GM18520 (cell line): Measurements from ENCODE around the gene CCL11.

Source experiments
- ATAC-seq: cut with Tn5 transposase; IDR thresholded peaks from one replicate; pipeline ENCODE4 v1.9.1; 2021; ENCODE audit not compliant: unreplicated experiment

The CCL11 gene

DNA sequence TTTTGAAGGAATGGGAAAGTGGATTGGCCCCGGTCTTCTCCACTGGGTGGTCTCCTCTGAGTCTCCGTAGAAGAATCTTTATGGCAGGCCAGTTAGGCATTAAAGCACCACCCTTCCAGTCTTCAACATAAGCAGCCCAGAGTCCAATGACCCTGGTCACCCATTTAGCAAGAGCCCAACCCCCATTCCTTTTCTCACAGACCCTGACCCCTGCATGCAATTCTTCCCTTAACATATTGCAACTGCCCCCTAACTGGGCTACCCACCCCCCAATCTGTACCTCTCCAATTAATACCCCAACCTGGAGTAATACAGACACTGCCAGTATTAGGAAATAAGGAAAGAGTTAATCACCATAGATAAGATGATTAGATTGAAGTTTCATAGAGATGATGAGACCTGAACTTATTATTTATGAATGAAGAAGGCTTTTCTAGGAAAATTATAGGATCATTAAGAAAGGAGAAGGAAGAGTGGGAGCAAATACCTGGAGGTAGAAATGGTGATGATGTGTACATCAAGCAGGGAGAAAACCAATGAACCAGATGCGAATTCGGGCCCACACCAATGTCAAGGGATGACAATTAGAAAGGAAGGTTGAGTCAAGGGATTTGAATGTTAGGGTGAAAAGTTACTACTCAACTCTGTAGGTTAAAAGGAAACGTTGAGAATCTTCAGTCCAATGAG lies 28.1 kb upstream of the CCL11 start:
- ATAC-seq = no peak

DNA sequence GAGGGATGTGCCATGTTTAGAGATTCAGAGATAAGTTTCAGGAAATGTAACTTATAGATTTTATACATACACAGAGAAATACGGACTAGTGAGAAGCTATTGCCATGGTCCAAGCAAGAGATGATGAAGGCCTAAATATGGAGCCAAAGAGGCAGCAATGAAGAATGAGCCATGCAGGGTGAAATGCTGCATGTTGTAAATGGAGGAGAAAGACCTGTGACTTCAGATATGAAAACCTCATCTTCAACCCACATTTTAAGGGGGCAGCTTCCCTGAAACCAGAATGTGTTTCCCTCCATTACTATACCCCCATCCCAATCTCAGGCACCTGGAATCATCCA lies 27.6 kb upstream of the CCL11 start:
- no peak for ATAC-seq

DNA sequence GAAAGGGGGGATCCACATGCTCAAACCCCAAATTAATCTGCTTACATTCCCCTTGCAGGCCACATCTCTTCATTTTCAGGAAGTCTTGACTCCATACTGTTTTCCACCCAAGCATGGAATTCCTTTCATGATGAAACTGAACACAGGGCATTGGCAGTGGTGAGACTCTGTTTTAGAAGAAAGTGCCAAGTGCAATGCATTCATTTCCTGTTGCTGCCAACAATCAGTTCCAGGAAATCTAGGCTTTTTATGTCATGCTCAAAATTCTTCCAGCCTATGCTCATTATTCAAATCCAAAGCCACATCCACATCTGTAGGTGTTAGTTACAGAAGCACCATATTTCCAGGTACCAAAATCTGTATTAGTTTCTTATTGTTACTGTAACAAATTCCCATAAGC lies 26.4 kb upstream of the CCL11 start:
- no peak for ATAC-seq

DNA sequence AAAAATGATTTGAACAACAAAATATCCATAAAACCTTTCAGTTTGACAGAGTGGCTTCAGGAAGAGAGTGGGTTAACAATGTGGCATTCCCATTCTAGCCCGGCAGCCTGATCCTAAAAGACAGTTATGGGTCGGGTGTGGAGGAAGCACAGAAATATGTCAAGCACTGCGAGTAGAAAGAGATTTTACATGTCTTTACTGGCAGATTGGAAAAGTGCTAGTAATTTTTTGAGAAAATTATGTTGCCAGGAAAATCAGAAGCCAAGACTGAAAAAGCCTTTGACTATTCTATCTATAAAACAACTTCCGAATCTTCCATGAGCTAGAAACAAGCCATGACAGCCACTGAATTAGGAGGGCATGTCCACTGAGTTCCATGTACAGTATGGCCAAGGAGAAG lies 24.7 kb upstream of the CCL11 start:
- ATAC-seq = no peak

DNA sequence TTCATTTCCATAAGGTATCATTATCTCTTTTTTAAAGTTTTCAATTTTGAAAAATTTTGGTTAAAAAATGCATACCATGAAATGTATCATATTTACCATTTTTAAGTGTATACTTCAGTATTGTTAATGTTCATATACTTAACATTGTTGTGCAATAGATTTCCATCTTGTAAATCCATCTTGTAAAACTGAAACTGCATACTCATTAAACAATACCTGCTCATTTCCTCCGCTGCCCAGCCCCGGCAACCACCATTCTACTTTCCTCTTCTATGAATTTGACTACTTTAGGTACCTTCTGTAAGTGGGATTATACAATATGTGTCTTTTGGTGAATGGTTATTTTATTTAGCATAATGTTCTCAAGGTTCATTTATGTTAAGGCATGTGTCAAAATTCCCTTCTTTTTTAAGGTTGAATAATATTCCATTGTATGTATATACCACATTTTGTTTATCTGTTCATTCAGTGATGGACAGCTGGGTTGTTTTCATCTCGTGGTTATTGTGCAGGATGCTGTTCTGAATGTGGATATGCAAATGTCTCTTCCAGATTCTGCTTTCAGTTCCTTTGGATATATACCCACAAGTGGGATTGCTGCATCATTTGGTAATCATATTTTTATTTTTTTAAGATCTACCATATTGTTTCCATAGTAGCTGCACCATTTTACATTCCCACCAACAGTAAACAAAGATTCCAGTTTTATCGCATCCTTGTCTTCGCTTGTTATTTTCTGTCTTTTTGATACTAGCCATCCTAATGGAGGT lies 23.8 kb upstream of the CCL11 start:
- ATAC-seq = no peak

DNA sequence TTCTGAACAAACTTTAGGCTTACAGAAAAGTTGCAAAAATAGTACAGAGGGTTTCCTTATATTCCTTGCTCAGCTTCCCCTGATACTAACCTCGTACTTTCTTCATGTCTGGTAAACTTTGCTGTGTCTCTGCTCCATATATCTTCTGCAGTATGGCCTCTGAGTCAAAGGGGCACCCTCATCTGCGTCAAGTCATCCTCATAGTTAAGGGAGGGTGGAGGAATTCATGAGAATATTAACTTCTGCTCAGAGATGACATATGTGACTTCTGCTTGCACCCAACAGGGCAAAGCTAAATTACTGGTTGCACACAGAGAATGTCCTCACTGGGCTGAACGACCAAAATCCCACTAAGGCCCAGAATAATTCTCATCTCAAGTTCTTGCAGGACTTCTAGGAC lies 19.8 kb upstream of the CCL11 start:
- no peak for ATAC-seq

DNA sequence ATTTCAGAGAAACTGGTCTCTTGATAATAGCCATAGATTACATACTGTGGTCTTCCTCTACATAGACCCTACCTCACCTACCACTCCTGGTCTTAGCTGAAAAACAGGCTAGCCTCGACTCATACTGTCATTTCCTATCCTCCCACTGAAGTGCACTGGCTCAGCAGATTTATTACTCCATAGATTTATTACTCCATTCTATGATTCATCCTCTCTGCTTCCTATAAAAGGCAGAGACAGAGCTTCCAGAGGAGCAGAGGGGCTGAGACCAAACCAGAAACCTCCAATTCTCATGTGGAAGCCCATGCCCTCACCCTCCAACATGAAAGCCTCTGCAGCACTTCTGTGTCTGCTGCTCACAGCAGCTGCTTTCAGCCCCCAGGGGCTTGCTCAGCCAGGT lies 15.6 kb upstream of the CCL11 start, which contains the start of gene CCL7:
Gene CCL7, plus strand, starts transcription at position 253 of the 400 bp plus-strand sequence. Its CDS starts 70 bp downstream, at position 323.
- ATAC-seq = no peak

DNA sequence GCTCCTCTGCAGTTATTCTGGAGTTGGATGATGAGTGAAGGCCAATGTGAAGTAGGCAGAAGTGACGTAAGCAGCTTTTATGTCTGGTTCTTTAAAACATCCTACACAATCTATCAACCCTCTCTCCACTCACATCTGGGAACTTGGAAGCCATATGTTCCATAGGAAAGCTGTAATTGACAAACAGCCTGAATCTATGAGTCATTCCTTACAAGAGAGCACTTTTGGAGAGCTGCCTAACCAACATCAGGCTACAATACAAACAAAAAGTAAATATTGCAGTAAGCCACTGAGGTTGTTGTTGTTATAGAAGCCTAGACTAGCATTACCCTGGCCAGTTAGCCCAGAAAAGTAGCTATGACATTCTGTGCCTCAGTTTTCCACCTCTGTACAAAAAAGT lies 9.7 kb upstream of the CCL11 start:
- no peak for ATAC-seq

DNA sequence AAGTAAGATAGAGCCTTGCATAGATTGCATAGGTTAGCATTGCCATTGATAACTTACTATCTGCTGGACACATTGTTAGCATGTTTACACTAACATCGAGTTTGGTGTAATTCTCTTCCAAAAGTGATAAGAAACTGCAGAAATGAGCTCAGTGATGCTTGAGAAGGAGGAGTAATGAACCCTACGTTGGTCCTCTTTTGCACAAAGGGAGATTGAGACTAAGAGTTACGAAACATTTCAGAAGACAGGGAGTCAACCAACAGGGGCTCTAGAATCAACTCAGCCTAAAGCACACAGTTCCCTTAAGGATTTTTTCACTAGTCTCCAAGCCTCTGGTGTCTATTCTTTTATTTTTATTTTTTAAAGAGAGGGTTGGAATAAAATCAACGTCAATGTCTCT lies 8.7 kb upstream of the CCL11 start:
- no peak for ATAC-seq

DNA sequence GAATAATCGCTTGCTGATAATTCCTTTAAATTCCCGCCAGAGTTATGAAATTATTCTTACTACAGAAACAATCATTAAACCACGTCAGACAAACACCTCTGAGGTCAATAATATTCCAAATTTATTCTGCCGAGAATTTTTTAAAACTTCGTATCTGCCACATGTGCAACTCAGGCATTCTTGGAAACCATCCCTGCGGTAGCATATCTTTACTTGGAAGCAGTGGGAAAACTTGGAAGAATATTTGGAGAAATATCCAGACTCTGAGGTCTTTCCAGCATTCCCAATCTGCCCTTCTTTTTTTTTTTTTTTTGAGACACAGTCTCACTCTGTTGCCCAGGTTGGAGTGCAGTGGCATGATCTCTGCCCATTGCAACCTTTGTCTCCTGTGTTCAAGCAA lies 2.0 kb upstream of the CCL11 start:
- no peak for ATAC-seq

DNA sequence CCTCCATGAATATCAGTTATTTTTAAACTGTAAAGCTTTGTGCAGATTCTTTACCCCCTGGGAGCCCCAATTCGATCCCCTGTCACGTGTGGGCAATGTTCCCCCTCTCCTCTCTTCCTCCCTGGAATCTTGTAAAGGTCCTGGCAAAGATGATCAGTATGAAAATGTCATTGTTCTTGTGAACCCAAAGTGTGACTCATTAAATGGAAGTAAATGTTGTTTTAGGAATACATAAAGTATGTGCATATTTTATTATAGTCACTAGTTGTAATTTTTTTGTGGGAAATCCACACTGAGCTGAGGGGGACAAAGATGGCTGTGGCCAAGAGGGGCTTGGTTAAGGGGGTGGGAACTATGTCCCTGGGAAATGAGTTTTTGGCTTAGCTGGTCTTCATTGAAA lies 2.3 kb downstream of the CCL11 start:
- no peak for ATAC-seq

DNA sequence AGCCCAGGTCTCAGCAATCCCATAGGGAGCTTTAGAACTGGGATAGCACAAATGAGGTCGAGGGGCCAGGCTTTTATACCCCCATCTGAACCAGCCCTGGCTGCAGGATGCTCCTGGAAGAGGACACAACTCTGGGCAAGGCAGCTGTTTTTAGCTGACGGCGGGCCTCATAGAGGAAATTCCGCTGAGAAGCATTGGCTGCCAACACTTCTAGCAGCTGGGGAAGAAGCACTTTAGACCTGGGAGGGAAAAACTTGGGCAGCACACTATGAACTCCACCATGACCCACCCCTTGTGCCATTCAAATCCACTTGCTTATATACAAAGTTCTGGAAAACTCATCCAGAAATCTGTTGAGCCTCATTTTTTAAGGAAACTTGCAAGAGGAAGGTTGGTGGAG lies 5.0 kb downstream of the CCL11 start:
- ATAC-seq = no peak

DNA sequence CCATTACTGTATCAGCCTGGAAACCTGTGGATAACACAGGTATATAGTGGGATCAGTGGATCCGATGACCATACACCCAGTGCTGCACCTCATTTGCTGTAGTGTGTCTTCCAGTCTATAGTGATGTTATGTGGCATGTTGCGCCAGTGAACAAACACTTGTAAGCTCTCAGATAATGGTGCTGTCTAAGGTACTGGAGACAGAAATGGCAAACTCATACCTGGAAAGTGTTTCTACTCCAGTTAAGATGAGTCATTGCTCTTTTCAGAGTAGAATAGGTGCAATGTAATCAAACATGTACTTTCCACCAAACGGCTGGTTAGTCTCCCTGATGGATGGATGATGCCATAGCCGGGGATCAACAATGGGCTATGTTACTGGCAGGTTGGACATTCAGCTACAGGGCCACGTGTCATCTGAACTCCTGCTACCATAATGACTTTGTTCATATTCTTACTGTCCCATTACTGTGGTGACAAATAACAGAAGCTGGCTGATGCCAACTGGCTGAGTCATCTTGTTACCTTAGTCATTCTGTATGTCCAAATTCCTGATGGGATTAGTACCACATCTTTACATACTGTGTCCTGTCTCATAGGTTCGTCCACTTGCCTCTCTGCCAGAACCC lies 6.3 kb downstream of the CCL11 start:
- no peak for ATAC-seq

DNA sequence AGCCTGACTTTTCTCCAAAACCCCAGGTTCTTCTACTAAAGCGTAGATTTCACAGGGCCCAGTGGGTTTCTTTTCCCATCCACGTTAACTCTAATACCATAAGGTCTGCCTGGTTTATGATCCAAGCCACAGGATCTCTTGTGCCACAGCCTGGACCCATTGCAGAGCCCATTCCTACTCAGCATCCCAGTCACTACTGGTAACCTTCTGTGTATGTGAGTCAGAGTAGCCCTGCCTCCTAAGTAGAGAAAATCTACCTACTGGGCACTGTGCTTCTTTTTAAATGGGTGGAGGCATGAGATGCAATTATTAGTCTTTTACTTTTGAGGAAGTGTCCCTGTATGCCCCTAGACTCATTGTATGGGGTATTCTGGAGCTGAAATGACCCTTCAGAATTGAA lies 13.5 kb downstream of the CCL11 start:
- ATAC-seq = no peak

DNA sequence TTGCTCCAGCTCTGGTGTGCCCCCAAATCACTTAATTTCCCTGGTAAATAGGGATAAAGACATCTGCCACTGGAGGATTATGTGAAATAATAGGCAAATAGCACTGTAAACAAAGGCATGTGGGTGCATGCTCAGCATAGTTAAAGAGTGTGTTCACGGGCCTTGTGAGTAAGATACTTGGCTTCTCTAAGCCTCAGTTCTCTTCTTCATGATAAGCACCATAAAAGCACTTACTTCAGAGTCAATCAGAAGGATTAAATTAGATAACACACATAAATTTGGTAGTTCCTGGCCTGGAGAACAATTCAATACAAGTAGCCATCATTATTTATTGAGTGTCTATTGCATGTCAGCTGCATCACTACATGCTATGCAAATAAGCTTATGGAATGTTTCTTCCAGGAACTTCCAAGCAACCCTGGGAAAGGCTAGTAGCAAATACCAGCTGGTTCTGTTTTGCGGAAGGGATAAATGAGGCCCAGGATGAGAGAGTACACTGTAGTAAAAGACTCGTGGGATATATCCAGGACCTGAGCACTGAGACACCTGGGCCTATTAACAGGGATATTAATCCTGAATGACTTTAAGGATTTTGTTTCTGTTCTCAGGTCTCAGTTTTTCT lies 14.5 kb downstream of the CCL11 start:
- ATAC-seq = no peak

DNA sequence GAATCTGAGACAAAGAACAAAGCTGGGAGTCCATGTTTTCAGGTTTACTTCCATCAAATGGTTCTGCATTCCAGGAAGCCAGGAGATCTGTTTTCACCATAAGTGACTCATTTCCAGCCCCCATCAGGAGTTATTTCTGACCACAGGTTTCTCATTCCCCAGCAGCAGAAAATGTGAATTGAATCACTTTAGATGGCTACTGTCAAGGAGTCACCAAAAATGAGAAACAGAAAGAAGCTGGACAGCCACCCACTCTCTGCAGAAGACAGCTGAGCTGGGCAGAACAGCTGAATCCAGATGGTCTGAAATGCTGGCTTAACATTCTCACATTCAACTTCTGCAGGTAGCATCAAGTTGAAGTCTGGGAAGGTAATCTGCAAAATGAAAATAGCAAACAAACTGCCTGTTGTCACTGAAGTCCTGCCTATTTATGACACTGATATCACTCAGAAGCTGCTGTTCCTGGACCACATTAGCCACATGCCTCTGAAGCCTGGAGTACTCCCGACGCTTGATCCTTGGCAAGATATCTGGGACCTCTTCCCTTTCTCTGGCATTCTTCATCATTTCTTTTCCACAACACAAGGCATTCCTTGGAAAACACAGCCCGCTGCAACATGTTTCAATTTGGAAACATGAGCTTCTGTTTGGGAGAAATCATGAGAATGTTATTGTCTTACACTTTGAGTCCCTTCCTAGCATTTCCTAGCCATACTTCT lies 15.3 kb downstream of the CCL11 start:
- no peak for ATAC-seq

DNA sequence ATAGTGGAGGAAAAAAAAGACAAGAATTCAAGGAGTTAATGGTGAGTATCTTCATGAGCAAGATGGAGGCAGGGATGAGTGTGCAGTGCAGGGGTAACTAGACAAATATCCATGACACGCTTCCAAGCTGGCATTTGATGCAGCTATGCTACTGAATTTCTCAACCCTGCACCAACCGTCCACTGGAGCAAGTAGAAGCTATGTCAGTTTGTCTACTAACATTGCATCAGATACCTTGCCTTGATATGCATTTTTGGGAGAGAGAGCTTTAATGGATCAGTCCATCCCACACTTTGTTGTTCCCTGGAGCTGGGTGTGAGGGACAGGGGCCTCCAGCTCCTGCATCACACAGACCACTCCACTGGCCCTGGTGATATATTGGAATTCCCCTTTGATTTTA lies 16.4 kb downstream of the CCL11 start:
- no peak for ATAC-seq

DNA sequence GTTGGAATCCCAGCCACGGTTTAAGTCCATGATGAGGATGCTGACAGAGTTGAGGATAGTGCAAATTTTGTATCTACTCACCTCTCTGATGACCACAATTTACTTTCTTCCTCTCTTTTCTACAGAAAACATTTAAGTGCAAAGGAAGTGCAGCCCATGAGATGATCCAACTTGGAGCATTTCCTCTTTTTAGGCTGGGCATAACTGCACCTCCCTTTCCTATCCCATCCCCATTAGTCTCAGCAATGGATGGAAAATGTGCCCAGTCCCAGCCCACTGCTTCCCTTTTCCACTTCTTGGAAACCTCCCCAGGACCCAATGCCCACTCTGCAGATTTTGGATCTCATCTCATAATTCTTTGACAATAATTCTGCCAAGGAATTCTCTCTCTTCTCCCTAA lies 17.1 kb downstream of the CCL11 start:
- no peak for ATAC-seq

DNA sequence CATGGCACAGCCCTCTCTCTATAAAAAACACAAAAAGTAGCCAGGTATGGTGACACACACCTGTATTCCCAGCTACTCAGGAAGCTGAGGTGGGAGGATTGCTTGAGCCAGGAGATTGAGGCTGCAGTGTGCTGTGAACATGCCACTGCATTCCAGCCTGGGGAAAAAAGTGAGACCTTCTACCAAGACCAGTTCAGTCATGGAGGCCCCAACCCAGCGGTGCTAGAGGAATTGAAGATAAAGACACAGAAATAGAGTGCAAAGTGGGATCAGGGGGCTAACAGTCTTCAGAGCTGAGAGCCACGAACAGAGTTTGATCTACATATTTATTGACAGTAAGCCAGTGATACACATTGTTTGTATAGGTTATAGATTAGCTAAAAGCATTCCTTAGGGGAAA lies 18.1 kb downstream of the CCL11 start:
- ATAC-seq = no peak

DNA sequence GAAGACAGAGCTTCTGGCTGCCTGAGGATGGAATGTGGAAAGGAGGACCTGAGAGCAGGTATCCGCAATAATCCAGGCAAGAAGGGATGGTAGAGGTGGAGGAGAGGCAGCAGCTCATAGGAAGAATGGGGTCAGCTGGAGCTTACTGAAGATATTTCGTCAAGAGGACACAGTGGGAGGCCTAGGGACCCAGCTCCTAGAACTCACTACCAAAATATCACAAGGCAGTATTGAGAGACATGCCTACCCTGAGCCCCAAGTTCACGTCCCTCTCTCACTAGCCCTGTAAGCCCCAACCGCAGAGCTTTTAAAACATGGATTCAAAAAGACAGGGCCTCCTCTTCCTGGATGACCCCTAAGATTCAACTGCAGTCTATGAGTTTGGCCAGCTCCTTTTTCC lies 19.5 kb downstream of the CCL11 start:
- ATAC-seq = no peak

DNA sequence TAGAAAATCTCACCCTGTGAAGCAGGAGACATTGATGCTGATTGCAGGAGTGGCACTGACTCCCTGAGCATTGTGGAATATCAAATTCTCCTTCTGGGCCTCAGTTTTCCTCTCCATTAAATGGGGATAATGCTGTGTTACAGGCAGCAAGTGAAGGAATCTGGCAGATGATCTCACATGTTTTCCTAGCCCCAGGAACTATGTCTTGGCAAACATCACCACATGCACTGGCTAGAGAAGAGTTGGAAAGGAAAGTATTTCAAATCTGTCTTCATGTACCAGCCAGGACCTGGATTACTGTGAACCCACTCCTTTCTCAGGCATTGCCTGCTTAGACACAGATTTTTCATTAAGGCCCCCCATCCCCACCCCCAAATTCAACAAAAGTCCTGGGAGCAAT lies 20.1 kb downstream of the CCL11 start:
- no peak for ATAC-seq
